Motor neuron (in vitro differentiated cells): ENCODE measurements around the gene PAX4. TPM values are rescaled to one million over a fixed set of nuclear protein-coding genes. Genes with fewer than 3 reads are reported as not detected.
A peak's percentile ranks its signal among the peaks of the same experiment; 100 is the strongest.
"Not testable (repeated sequence)": the region's sequence is repeated elsewhere in the genome, so short reads cannot be mapped to it uniquely, and the experiment has no call there.

Experiments
- ATAC-seq, 8 experiments: fragments of 200-7000 bp; cut with Tn5 transposase; replicated peaks in 6 of 8; 2 replicates each; pipeline ENCODE4 v1.8.0; 2021; ENCODE audit warnings: mild to moderate bottlenecking in 8 of 8, moderate library complexity in 8 of 8
- H3K27ac ChIP-seq, 2 donors: fragments of 250-450 bp; sonication (Bioruptor Pico); 2 replicates each; pipeline ENCODE4 v1.9.0; 2021; ENCODE audit warnings: antibody characterized with exemption in 2 of 2, mild to moderate bottlenecking in 2 of 2, moderate library complexity in 1 of 2
- H3K4me1 ChIP-seq, 2 donors: fragments of 250-450 bp; sonication (Bioruptor Pico); replicated peaks in 1 of 2; 2 replicates each; pipeline ENCODE4 v1.6.1; 2021; ENCODE audit warnings: antibody characterized with exemption in 2 of 2, mild to moderate bottlenecking in 2 of 2, moderate library complexity in 1 of 2
- H3K4me3 ChIP-seq, 5 donors: fragments of 250-450 bp; sonication (Bioruptor Pico); 2 replicates each; pipeline ENCODE4 v1.9.0; 2021; ENCODE audit warnings: antibody characterized with exemption in 5 of 5, mild to moderate bottlenecking in 5 of 5, moderate library complexity in 4 of 5
- WGBS, 10 experiments: fragments of 450-650 bp; shearing (Covaris generic); methylation state at CpG; one replicate each; pipeline ENCODE4 v1.0.0; 2022; 5-methylcytosine and 5-hydroxymethylcytosine counted together
- in situ Hi-C, 9 experiments: fragments of 400-800 bp; cut with MboI; loops; one replicate each; pipeline ENCODE4 v1.15.0; 2021; ENCODE audit warnings: low sequenced_read_pairs in 9 of 9, low pct_unique_long_range_greater_than_20kb in 2 of 9; ENCODE audit not compliant: unreplicated experiment in 9 of 9
- total RNA-seq, 8 experiments: library from RNA; unstranded; fragments of 300-600 nt; gene quantifications; 2 replicates each; pipeline versions ENCODE4 v1.2.3 to v1.2.4, GENCODE V29; 2022

The PAX4 gene
- total RNA-seq, 8 experiments from 2014 or later, result 0.21 to 0.33 TPM; not detected in 6

GRCh38 chr7:127578036-127578684 lies 39.8 kb downstream of the PAX4 start:
- in situ Hi-C loops, result no loop called here
- no peak overlapping the region for H3K4me3 ChIP-seq
- peak in 5 of 8 experiments; percentile 20 to 27 (median 25) for ATAC-seq
- H3K27ac ChIP-seq, result no peak overlapping the region
- WGBS, 10 experiments, result 66 to 100% (median 88%) methylated on average over 3 to 5 of the region's 5 CpGs; no CpG with 5 or more reads in 4 of the 10 experiments
- peaks cover 17 to 29% of the 10 kb centered on the region in 2 donors for H3K4me1 ChIP-seq

GRCh38 chr7:127571741-127572505 lies 46.0 kb downstream of the PAX4 start:
- Histone ChIP-seq H3K4me1 (no peaks in the 10 kb centered on the region), H3K27ac (no peak overlapping the region), H3K4me3 (no peak overlapping the region)
- WGBS, 10 experiments, result 20 to 100% (median 65%) methylated on average over 1 to 3 of the region's 3 CpGs; no CpG with 5 or more reads in 1 of the 10 experiments
- in situ Hi-C loops, result no loop called here
- ATAC-seq, result no peak

GRCh38 chr7:127568034-127568433 lies 49.9 kb downstream of the PAX4 start:
- H3K27ac ChIP-seq, H3K4me3 ChIP-seq, in situ Hi-C loops, ATAC-seq, H3K4me1 ChIP-seq: not testable (repeated sequence)
- no CpG with 5 or more reads among the region's 3 CpGs for WGBS, 10 experiments

GRCh38 chr7:127566242-127566641 lies 51.7 kb downstream of the PAX4 start:
- WGBS, 10 experiments, result 20 to 92% (median 63%) methylated on average over 1 to 3 of the region's 3 CpGs; no CpG with 5 or more reads in 1 of the 10 experiments
- ATAC-seq, result no peak
- Histone ChIP-seq H3K4me1 (no peaks in the 10 kb centered on the region), H3K4me3 (no peak overlapping the region), H3K27ac (no peak overlapping the region)
- in situ Hi-C loops, result no loop called here

Other genes starting within 250 kb of the PAX4 start
- gene ZNF800, start 225.4 kb downstream of the PAX4 start, total RNA-seq, result 10 to 100 TPM; 13.7 to 32.1 (median 23.5) TPM
- 10 to 100 TPM; 11.1 to 18.5 (median 14.0) TPM for gene GCC1, start 32.5 kb downstream of the PAX4 start, total RNA-seq
- 100 to 1,000 TPM in 6 of 8 experiments, 10 to 100 TPM in 2; 64.6 to 164 (median 147) TPM for gene ARF5, start 29.7 kb downstream of the PAX4 start, total RNA-seq
- 1 to 10 TPM in 2 of 8 experiments, under 1 TPM in 5, not detected in 1; 0.20 to 2.4 (median 0.71) TPM for gene FSCN3, start 24.4 kb downstream of the PAX4 start, total RNA-seq
- 100 to 1,000 TPM; 125 to 296 (median 182) TPM for gene SND1, start 34.1 kb upstream of the PAX4 start, total RNA-seq